ENCODE data around the gene GET4. TPM values are rescaled to one million over a fixed set of nuclear protein-coding genes. Genes with fewer than 3 reads are reported as not detected.

GET4 gene
- total RNA-seq, 1 donor from 2014 or later, result 35.8 TPM

- intact Hi-C loops (cut with DNase I), result no loop called here
- H3K36me3 ChIP-seq, result no peaks in the 10 kb centered on the region
- H3K27me3 ChIP-seq, result no peaks in the 10 kb centered on the region
- peaks cover 3% of the 10 kb centered on the region for H3K4me1 ChIP-seq
- H3K9me3 ChIP-seq, result no peaks in the 10 kb centered on the region
- no peak overlapping the region for H3K4me3 ChIP-seq
- no peak overlapping the region for H3K27ac ChIP-seq
- TF ChIP-seq, protein P1, sequence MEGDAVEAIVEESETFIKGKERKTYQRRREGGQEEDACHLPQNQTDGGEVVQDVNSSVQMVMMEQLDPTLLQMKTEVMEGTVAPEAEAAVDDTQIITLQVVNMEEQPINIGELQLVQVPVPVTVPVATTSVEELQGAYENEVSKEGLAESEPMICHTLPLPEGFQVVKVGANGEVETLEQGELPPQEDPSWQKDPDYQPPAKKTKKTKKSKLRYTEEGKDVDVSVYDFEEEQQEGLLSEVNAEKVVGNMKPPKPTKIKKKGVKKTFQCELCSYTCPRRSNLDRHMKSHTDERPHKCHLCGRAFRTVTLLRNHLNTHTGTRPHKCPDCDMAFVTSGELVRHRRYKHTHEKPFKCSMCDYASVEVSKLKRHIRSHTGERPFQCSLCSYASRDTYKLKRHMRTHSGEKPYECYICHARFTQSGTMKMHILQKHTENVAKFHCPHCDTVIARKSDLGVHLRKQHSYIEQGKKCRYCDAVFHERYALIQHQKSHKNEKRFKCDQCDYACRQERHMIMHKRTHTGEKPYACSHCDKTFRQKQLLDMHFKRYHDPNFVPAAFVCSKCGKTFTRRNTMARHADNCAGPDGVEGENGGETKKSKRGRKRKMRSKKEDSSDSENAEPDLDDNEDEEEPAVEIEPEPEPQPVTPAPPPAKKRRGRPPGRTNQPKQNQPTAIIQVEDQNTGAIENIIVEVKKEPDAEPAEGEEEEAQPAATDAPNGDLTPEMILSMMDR (IDR thresholded peaks at IDR 0.05), result no peak
- no peak for TF ChIP-seq POLR2A (IDR thresholded peaks at IDR 0.05)
- no peak for TF ChIP-seq POLR2AphosphoS5 (IDR thresholded peaks at IDR 0.05; ENCODE audit: insufficient read depth in 1 of 2, low read depth in 1 of 2)
- DNase-seq (ENCODE audit: extremely low spot score in 2 of 2), result no peak
Measured at GRCh38 chr7:926061-927030, 50.0 kb downstream of the GET4 start.

DNA sequence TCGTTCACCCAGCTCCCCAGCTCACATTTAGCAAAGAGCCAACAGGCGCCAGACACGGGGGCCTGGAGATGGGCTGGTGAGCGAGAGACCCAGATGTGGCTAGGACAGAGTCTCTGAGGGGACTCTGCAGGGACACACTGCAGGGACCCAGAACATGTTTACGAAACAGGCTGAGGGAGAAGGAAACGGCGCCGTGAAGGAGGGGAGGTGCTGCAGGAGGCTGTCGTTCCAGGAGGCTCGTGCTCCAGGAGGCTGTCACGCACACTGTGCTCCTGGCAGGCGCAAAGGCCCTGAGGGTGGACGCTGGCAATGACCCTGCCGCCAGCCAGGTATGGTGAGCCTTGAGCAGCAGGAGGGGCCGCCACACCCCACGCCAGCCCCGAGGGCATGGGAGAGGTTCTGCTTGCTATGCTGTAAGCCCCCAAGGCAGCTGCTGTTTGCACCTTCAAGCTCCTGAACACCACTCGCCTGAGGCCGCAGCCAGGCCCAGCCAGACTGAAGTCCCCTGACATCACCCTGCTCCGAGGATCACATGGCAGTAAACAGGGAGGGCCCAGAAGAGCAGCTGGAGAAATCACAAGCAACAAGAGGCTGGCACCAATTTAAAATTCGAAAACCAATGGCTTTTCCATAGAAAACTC is 50.8 kb downstream of the GET4 start:
- no peak for DNase-seq (ENCODE audit: extremely low spot score in 2 of 2)

GRCh38 chr7:929311-929711 is 53.0 kb downstream of the GET4 start:
- no peak for DNase-seq (ENCODE audit: extremely low spot score in 2 of 2)
- Histone ChIP-seq H3K4me3 (no peak overlapping the region), H3K4me1 (peaks cover 3% of the 10 kb centered on the region), H3K27me3 (no peaks in the 10 kb centered on the region), H3K27ac (no peak overlapping the region), H3K36me3 (no peaks in the 10 kb centered on the region), H3K9me3 (no peaks in the 10 kb centered on the region)
- intact Hi-C loops (cut with DNase I), result no loop called here
- TF ChIP-seq, protein P1 (IDR thresholded peaks at IDR 0.05), result no peak
- TF ChIP-seq POLR2A (IDR thresholded peaks at IDR 0.05), result no peak
- TF ChIP-seq POLR2AphosphoS5 (IDR thresholded peaks at IDR 0.05; ENCODE audit: insufficient read depth in 1 of 2, low read depth in 1 of 2), result no peak

More for the DNA sequence above, 50.8 kb downstream of the GET4 start:
- no peaks in the 10 kb centered on the region for H3K27me3 ChIP-seq
- no peak overlapping the region for H3K4me3 ChIP-seq
- no peaks in the 10 kb centered on the region for H3K9me3 ChIP-seq
- TF ChIP-seq POLR2AphosphoS5 (IDR thresholded peaks at IDR 0.05; ENCODE audit: insufficient read depth in 1 of 2, low read depth in 1 of 2) (no peak), POLR2A (IDR thresholded peaks at IDR 0.05) (no peak)
- TF ChIP-seq, protein P1 (IDR thresholded peaks at IDR 0.05), result no peak
- H3K36me3 ChIP-seq, result no peaks in the 10 kb centered on the region
- H3K4me1 ChIP-seq, result peaks cover 3% of the 10 kb centered on the region
- intact Hi-C loops (cut with DNase I), result no loop called here
- no peak overlapping the region for H3K27ac ChIP-seq

DNA sequence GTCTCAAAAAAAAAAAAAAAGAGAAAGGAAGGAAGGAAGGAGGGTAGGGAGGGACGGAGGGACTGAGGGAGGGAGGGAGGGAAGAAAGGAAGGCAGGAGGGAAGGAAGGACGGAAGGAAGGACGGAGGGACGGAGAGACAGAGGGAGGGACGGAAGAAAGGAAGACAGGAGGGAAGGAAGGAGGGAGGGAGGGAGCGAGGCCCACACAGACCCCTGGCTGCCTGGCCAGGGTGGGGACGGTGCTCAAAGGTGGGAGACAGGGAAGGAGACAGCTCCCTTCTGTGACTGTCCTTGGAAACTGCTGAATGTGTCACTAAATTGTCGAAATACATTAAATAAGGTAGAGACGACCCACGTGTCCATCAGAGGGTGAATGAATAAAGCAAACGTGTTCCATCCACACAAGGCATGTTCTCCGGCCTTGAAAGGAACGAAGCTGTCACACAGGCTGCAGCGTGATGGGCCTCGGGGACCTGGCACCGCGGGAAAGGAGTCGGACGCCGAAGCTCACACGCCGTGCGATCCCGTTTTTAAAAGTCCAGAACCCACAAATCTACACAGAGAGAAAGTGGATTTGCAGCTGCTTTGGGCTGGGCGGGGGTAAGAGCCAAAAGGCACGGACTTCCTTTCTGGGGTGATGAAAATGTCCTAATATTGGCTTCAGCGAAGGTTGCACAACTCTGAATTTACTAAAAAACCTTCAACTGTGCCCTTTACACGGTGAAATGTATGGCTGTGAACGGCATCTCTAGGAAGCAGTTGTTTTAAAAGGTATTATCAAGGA is 54.8 kb downstream of the GET4 start:
- H3K4me3 ChIP-seq, result no peak overlapping the region
- intact Hi-C loops (cut with DNase I), result no loop called here
- no peaks in the 10 kb centered on the region for H3K27me3 ChIP-seq
- TF ChIP-seq, protein P1 (IDR thresholded peaks at IDR 0.05), result no peak
- TF ChIP-seq POLR2A (IDR thresholded peaks at IDR 0.05), result no peak
- TF ChIP-seq POLR2AphosphoS5 (IDR thresholded peaks at IDR 0.05; ENCODE audit: insufficient read depth in 1 of 2, low read depth in 1 of 2), result no peak
- H3K4me1 ChIP-seq, result no peaks in the 10 kb centered on the region
- no peaks in the 10 kb centered on the region for H3K36me3 ChIP-seq
- DNase-seq (ENCODE audit: extremely low spot score in 2 of 2), result no peak
- no peaks in the 10 kb centered on the region for H3K9me3 ChIP-seq
- no peak overlapping the region for H3K27ac ChIP-seq
